Activated T-helper 1 cell treated with Interleukin-2 at 50 U/mL for 16 hours (primary cell): Measurements from ENCODE around the gene IFNA4.
"Not testable (repeated sequence)": the region's sequence is repeated elsewhere in the genome, so short reads cannot be mapped to it uniquely, and the experiment has no call there.

Experiments
- DNase-seq: peaks from one replicate; pipeline ENCODE4 v3.0.0-alpha.2; 2020; ENCODE audit warnings: low read depth

Gene IFNA4

DNA sequence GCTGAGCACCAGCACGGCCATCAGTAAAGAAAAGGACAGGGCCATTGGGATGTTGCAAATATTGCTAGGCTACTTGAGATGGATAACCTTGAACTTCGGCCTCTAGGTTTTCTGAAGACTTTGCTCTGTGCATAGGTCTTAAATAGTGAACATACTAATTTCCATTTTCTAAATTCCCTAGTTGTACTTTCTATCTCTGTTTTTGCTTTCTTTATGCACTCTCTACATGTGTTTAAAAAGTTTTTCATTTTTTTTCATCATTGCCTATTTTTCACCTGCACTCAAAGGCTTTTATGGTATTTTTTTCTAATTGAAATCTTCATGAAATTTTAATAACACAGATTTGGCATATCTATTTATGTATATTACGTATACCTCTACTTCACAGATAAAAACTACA lies at the start of gene IFNA4:
Gene IFNA4 (minus strand): TSS at position 101 of the 400 bp plus-strand sequence. CDS start 56 bp downstream, at position 45.
- DNase-seq = not testable (repeated sequence)

DNA sequence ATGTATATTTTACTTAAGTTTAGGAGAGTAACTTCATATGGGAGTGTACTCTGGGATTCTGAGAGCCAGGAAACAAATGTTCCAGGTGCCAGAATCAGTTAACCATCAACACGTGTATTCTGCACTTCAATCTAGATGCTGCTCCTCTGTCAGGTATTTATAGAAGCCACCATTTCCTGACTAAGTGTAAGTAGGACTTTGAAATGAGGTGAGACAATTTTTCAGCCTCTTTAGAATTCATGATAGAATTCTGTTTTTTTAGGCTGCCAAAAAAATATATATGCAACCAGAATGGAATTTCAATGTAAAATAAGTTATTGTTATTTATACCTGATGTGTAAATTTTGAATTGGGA lies 49.0 kb upstream of the IFNA4 start:
- not testable (repeated sequence) for DNase-seq

DNA sequence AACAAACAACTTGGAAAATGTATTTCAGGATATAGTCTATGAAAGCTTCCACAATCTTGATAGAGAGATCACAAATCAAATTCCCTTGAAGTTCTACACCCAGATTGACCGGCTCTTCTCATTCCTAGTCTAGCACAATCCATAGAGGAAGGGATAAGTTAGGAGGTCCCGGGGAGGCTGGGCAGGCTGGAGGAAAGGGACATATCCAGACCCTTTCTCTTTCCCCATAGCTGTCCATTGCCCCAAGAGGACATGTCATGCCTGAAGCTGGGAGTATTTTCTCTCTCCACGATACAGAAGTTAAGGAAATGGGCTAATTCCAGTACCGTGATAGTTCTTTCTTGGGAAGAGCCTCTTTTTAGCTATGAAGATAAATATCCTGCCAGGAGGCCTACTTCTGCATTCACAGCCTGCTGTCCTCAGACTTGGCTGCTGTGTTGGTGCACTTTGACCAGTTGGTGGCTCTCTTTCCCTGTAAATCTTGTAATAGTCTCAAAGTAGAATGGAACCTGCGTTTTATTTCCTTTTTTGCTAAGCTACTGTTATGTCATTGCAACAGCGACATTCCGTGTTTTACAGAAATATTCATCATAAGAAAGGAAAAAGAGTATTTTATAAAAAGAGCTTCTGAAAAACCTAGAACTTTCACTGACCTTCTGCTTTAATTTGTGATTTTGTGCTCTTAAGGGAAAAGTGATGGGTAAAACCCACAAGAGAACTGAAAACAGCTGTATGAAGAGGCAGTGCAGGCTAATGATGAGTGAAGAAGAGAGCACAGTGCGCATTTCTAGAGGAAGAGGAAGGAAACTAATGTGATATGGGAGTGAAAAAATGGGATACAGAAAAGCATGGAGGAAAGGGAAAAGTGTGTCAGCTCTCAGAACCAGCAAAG lies 48.3 kb upstream of the IFNA4 start:
- not testable (repeated sequence) for DNase-seq

DNA sequence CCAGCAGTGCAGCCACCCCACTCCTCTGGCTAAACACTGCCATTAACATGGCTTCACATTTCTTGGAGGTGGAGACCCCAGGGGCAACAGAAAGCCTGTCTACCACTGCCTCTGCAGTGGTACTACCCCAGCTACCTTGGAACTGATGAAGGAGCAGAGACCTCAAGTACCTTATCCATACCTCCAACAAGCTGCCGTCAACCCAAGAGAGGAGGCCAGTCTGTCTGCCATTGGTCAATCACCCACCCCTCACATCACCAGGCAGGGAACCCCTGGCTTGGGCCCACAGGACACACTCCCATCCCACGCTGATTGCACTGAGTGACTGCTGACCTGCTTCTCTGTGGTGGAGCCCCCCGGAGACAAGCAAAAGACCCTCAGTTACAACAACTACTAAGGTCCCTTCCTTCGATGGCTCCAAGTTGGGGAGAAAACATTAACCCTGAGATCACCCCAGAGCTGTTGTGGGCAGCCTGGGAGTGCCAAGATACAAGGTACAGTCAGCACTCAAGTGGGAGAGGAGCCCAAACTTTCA lies 46.8 kb upstream of the IFNA4 start:
- DNase-seq = no peak

DNA sequence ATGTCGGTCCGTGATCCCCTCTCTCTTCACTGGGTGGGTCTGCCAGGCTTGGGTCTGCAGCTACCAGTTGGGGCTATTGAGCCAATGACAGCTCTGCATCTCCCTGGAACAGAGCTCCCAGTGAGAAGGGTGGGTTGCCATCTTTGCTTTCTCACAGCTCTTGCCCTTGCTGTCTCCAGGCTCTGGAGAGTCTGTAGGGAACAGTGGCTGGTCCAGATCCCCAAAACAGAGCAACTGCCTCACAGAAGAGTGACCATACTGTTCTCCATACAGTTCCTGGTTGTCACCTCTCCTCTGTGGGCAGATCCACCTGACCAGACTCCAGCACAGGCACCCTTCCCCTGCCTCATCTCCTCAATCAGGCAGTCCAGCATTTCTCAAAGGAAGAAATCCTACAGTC lies 45.9 kb upstream of the IFNA4 start:
- no peak for DNase-seq

DNA sequence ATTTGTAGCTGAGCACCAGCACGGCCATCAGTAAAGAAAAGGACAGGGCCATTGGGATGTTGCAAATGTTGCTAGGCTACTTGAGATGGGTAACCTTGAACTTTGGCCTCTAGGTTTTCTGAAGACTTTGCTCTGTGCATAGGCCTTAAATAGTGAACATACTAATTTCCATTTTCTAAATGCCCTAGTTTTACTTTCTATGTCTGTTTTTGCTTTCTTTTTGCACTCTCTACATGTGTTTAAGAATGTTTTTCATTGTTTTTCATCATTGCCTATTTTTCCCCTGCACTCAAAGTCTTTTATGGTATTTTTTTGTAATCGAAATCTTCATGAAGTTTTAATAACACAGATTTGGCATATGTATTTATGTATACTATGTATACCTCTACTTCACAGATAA lies 40.7 kb upstream of the IFNA4 start, which contains the start of gene IFNA17:
Gene IFNA17 (minus strand): TSS at position 101 of the 400 bp plus-strand sequence. CDS start 49 bp downstream, at position 52.
- no peak for DNase-seq

DNA sequence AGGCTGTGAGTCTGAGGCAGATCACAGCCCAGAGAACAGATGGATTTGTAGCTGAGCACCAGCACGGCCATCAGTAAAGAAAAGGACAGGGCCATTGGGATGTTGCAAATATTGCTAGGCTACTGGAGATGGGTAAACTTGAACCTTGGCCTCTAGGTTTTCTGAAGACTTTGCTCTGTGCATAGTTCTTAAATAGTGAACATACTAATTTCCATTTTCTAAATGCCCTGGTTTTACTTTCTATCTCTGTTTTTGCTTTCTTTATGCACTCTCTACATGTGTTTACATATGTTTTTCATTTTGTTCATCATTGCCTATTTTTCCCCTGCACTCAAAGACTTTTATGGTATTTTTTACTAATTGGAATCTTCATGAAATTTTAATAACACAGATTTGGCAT lies 29.8 kb upstream of the IFNA4 start, which contains the start of gene IFNA16:
Gene IFNA16 (minus strand): TSS at position 101 of the 400 bp plus-strand sequence. CDS start 6 bp downstream, at position 95.
- DNase-seq = not testable (repeated sequence)

DNA sequence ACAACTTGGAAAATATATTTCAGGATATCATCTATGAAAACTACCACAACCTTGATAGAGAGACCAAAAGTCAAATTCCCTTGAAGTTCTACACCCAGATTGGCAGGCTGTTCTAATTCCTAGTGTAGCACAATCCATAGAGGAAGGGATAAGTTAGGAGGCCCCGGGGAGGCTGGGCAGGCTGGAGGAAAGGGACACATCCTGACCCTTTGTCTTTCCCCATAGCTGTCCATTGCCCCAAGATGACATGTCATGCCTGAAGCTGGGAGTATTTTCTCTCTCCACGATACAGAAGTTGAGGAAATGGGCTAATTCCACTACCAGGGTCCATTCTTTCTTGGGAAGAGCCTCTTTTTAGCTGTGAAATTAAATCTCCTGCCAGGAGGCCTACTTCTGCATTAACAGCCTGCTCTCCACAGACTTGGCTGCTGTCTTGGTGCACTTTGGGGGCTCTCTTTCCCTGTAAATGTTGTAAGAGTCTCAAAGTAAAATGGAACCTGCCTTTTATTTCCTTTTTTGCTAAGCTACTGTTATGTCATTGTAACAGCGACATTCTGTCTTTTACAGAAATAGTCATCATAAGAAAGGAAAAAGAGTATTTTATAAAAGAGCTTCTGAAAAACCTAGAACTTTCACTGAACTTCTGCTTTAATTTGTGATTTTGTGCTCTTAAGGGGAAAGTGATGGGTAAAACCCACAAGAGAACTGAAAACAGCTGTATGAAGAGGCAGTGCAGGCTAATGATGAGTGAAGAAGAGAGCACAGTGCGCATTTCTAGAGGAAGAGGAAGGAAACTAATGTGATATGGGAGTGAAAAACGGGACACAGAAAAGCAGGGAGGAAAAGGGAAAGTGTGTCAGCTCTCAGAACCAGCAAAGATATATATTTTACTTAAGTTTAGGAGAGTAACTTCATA lies 26.3 kb upstream of the IFNA4 start:
- not testable (repeated sequence) for DNase-seq

DNA sequence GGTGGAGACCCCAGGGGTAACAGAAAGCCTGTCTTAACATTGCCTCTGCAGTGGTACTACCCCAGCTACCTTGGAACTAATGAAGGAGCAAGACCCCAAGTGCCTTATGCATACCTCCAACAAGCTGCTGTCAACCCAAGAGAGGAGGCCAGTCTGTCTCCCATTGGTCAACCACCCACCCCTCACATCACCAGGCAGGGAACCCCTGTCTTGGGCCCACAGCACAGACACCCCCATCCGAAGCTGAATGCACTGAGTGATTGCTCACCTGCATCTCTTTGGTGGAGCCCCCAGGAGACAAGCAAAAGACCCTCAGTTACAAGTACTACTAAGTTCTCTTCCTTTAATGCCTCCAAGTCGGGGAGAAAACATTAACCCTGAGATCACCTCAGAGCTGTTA lies 24.8 kb upstream of the IFNA4 start:
- DNase-seq = not testable (repeated sequence)

DNA sequence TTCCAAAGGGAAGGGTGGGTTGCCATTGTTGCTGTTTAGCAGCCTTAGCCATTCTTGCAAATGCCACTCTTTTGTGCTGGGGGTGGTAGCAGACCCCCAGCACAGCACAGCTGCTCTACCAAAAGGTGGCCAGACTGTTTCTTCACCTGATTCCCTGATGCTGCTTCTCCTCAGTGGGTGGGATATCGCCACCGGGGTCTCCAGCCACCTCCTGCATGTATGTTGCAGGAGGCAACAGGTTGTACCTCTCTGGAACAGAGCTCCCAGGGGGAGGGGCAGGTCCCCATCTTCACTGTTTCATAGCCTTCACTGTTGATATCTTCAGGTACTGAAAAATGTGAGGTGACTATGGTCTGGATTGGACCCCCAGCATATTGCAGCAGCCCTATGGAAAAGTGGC lies 23.4 kb upstream of the IFNA4 start:
- not testable (repeated sequence) for DNase-seq

DNA sequence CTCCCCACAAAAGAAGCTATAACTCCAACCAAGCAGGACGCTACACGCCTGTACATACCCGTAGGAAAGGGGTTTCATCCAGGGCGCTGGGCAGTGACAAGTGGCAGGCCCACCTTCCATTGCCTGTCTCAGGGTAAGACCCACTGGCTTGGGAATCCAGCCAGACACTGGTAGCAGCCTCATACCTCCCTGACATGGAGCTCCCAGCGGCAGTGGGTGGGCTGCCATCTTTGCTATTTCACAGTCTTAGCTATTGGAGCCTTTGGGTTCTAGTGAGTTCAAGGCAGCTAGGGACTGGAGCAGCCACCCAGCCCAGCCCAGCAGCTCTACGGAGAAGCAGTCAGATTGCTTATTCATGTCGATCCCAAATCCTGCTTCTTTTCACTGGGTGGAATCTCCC lies 22.9 kb upstream of the IFNA4 start:
- no peak for DNase-seq

DNA sequence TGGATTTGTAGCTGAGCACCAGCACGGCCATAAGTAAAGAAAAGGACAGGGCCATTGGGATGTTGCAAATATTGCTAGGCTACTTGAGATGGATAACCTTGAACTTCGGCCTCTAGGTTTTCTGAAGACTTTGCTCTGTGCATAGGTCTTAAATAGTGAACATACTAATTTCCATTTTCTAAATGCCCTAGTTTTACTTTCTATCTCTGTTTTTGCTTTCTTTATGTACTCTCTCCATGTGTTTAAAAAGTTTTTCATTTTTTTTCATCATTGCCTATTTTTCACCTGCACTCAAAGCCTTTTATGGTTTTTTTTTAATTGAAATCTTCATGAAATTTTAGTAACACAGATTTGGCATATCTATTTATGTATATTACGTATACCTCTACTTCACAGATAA lies 19.7 kb upstream of the IFNA4 start, which contains the start of gene IFNA10:
Gene IFNA10 (minus strand): TSS at position 101 of the 400 bp plus-strand sequence. CDS start 46 bp downstream, at position 55.
- not testable (repeated sequence) for DNase-seq

DNA sequence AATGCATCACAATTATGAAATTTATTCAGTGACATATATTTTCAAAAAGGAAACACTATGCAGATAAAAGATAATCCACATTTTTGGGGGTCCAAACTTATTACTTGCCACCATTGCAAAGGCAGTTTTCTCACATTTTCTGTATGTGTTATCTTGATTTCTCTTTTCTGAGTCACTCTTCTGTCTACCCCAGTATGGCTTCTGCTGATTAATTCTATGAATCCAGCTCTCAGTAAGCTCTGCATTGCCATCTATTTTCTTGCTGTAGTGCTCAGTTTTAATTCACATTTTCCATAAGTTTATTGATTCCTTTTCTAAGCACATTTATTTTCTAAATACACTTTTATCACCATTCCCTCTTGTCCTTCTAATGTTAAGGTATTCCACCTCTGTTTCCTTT lies 17.8 kb upstream of the IFNA4 start:
- DNase-seq = no peak

DNA sequence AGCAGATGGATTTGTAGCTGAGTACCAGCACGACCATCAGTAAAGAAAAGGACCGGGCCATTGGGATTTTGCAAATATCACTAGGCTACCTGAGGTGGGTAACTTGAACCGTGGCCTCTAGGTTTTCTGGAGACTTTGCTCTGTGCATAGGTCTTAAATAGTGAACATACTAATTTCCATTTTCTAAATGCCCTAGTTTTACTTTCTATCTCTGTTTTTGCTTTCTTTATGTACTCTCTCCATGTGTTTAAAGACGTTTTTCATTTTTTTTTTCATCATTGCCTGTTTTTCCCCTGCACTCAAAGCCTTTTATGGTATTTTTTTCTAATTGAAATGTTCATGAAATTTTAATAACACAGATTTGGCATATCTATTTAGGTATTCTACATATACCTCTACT lies 14.7 kb upstream of the IFNA4 start, which contains the start of gene IFNA7:
Gene IFNA7 (minus strand): TSS at position 101 of the 400 bp plus-strand sequence. CDS start 40 bp downstream, at position 61.
- not testable (repeated sequence) for DNase-seq

DNA sequence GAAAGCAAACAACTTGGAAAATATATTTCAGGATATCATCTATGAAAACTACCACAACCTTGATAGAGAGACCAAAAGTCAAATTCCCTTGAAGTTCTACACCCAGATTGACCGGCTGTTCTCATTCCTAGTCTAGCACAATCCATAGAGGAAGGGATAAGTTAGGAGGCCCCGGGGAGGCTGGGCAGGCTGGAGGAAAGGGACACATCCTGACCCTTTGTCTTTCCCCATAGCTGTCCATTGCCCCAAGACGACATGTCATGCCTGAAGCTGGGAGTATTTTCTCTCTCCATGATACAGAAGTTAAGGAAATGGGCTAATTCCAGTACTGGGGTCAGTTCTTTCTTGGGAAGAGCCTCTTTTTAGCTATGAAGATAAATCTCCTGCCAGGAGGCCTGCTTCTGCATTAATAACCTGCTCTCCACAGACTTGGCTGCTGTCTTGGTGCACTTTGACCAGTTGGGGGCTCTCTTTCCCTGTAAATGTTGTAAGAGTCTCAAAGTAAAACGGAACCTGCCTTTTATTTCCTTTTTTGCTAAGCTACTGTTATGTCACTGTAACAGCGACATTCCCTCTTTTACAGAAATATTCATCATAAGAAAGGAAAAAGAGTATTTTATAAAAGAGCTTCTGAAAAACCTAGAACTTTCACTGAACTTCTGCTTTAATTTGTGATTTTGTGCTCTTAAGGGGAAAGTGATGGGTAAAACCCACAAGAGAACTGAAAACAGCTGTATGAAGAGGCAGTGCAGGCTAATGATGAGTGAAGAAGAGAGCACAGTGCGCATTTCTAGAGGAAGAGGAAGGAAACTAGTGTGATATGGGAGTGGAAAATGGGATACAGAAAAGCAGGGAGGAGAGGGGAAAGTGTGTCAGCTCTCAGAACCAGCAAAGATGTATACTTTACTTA lies 7.7 kb upstream of the IFNA4 start:
- not testable (repeated sequence) for DNase-seq

DNA sequence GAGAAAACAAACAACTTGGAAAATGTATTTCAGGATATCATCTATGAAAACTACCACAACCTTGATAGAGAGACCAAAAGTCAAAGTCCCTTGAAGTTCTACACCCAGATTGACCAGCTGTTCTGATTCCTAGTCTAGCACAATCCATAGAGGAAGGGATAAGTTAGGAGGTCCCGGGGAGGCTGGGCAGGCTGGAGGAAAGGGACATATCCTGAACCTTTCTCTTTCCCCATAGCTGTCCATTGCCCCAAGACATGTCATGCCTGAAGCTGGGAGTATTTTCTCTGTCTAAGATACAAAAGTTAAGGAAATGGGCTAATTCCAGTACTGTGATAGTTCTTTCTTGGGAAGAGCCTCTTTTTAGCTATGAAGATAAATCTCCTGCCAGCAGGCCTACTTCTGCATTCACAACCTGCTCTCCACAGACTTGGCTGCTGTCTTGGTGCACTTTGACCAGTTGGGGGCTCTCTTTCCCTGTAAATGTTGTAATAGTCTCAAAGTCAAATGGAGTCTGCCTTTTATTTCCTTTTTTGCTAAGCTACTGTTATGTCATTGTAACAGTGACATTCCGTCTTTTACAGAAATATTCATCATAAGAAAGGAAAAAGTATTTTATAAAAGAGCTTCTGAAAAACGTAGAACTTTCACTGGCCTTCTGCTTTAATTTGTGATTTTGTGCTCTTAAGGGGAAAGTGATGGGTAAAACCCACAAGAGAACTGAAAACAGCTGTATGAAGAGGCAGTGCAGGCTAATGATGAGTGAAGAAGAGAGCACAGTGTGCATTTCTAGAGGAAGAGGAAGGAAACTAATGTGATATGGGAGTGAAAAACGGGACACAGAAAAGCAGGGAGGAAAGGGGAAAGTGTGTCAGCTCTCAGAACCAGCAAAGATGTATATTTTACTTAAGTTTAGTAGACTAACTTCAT lies 4.3 kb downstream of the IFNA4 start:
- not testable (repeated sequence) for DNase-seq

DNA sequence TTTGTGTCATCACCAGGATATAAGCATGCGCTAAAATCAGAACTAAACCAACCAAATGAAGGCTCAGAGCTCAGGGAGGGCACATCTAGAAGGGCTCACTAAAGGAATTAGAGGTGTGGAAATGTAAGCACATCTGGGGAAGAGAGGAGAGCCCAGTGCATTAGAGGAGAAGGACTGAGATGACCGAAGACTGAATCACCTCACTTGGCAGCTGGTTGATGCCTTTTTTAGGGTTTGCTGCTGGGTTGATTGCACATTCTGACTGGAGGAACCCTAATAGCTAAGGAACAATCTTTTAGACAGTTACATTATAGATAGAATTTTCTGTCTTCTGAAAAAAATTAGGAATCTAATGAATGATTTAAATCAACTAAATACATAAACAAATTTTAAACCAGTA lies 12.7 kb downstream of the IFNA4 start:
- no peak for DNase-seq

DNA sequence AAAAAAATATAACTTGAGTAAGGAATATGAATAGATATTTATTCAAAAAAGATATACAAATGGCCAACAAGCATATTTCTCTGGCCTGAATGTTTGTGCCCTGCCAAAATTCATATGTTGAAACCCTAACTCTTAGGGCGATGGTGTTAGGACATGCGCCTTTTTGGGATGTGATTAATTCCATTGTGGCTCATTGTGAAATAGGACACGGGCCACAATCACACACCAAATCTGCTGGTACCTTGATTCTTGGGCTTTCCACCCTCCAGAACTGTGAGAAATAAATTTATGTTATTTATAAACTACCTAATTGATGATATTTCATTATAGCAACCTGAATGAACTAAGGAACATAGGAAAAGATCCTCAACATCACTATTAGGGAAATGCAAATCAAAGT lies 15.2 kb downstream of the IFNA4 start:
- DNase-seq = no peak

DNA sequence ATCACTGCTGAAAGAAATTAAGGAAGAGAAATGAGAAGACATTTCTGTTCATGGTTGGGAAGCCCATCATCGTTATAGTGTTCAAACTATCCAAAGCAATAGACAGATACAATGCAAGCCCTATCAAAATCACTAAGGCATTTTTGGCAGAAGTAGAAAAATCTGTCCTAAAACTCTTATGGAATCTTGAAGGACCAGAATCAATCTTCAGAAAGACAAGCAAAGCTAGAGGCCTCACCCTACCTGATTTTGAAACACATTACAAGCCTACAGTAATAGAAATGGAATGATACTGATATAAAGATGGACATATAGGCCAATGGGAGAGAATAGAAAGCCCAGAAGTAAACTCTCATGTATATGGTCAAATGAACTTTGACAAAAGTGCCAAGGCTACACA lies 16.0 kb downstream of the IFNA4 start:
- no peak for DNase-seq

DNA sequence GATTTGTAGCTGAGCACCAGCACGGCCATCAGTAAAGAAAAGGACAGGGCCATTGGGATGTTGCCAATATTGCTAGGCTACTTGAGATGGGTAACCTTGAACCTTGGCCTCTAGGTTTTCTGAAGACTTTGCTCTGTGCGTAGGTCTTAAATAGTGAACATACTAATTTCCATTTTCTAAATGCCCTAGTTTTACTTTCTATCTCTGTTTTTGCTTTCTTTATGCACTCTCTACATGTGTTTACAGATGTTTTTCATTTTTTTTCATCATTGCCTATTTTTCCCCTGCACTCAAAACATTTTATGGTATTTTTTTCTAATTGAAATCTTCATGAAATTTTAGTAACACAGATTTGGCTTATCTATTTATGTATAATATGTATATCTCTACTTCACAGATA lies 20.8 kb downstream of the IFNA4 start, which contains the start of gene IFNA21:
Gene IFNA21 (minus strand): TSS at position 101 of the 400 bp plus-strand sequence. CDS start 48 bp downstream, at position 53.
- DNase-seq = not testable (repeated sequence)
